Measurements from ENCODE around the gene MT1E.
"Not testable (repeated sequence)": the region's sequence is repeated elsewhere in the genome, so short reads cannot be mapped to it uniquely, and the experiment has no call there.

MT1E gene

DNA sequence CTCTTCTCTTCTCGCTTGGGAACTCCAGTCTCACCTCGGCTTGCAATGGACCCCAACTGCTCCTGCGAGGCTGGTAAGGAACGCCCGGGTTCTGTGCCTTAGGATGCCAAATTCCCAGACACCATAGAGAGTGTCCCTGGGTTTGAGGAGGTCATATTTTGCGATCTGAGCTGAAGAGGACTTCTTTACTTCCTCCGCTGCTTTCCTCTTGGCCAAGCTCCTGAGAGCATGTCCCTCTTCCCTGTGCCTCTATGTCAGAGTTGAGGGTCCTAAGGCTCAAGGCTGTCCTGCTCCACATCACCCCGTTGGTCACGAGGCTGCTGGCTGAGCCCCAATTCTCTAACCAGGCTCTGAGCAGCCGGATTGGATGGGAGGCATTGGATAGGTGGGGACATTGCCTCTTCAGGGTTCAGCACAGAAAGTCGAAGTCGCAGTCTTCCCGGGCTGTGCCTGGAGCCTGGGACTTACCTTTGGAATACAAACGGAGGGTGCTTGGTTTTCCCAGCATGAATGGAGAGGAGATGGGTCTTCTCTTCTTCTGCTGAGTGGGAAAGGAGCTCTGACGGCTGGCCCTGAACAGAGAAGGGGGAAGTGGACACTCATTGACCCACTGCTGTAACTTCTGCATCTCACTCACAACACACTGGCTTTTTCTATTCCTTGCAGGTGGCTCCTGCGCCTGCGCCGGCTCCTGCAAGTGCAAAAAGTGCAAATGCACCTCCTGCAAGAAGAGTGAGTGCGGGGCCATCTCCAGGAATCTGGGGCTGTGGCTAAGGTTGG is 44.4 kb downstream of the MT1E start:
- no peak for DNase-seq (ENCODE audit: low read depth in 1 of 2, low spot score in 1 of 2)

GRCh38 chr16:56670620-56670934 is 45.0 kb downstream of the MT1E start:
- no peak for DNase-seq (ENCODE audit: low read depth in 1 of 2, low spot score in 1 of 2)

- DNase-seq (ENCODE audit: low read depth in 1 of 2, low spot score in 1 of 2), result not testable (repeated sequence)
These were observed 46.1 kb downstream of the MT1E start for GRCh38 chr16:56671691-56672090.

DNA sequence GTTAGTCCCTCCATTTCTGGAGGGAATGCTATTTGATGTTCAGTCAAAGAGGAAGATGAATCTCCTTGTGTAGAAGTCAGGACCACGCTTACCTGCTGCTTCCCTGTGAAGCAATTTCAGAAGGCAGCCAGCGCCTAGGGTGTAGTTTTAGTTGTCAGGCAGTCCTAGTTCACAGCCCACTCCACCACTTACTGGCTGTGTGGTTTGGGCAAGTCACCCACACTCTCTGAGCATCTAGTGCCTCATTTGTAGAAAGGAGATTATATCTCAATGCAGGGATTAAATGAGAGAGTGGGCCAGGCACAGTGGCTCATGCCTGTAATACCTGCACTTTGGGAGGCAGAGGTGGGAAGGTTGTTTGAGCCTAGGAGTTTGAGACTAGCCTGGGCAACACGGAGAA is 46.6 kb downstream of the MT1E start:
- DNase-seq (ENCODE audit: low read depth in 1 of 2, low spot score in 1 of 2), result not testable (repeated sequence)

DNA sequence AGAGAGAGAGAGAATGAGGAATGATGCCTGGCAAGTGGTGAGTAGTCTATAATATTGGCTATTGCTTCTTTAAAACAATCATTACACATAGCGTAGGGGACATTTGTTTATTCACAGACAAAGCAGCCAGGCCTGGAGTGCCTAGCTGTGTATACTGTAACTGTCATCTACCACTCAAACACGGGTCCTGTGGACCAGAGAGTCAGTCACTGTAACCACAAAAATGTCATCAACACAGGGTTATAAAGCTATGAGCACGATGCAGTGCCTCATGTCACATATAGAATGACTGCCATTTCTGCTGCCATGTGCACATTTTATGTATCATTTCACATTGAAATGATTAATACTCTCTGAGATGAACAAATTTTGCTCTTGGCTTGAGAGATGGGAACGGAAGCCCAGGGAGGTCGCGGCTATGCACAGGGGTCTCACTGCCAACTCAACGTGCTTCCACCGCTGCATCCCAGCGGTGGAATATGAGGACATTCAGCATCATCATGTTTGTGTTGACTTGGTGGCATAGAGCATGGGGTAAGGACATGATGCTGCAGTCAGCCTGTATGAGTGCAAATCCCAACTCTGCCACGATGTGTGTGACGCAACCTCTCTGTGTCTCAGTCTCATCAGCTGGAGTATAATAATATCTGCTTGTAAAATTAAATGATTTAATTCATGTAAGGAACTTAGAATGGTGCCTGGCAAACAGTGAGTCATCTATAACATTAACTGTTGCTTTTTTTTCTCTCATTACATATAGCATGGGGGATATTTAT is 47.4 kb downstream of the MT1E start:
- DNase-seq (ENCODE audit: low read depth in 1 of 2, low spot score in 1 of 2), result no peak

- DNase-seq (ENCODE audit: low read depth in 1 of 2, low spot score in 1 of 2), result no peak
These were observed 48.3 kb downstream of the MT1E start for GRCh38 chr16:56673921-56674320.

GRCh38 chr16:56674570-56674969 is 49.0 kb downstream of the MT1E start:
- not testable (repeated sequence) for DNase-seq (ENCODE audit: low read depth in 1 of 2, low spot score in 1 of 2)

- peak in 1 of 2 donors; percentile 46 for DNase-seq (ENCODE audit: low read depth in 1 of 2, low spot score in 1 of 2)
These were observed 50.2 kb downstream of the MT1E start for GRCh38 chr16:56675685-56676210.

Measured in stimulated activated CD4-positive, alpha-beta T cell treated with anti-CD3 and anti-CD28 coated beads, Interleukin-15, amount 100 ng/mL, for 1 hour (primary cell).